Stimulated activated CD4-positive, alpha-beta T cell treated with anti-CD3 and anti-CD28 coated beads, Interleukin-15, amount 100 ng/mL, for 24 hours (primary cell): ENCODE data around the gene STK32B.

Experiments used
- DNase-seq: peaks from one replicate; pipeline ENCODE4 v3.0.0-alpha.2; 2020

Gene STK32B

DNA sequence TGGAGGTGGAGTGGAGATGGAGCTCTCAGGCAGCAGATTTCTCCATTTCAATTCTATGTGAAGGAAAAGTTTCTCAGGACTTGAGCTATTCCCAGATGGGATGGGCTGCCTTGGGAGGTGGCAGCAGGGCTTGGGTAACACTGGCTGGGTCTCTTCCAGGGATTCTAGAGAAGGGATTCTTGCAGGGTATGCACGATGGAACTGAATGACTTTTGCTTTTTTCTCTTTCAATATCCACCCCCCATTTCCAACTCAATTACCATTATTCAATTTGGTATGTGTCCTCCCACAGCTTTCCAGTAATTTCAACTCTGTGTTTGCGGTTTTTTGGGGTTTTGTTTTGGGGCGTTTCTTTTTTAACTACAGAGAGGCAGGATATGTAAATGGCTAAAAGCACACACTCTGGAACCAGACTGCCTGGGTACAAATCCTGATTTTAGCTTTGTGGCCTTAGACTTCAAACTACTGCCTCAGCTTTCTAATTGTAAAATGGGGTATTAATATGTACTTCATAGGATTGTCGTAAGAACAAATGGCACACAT lies 428.3 kb downstream of the STK32B start:
- no peak for DNase-seq

DNA sequence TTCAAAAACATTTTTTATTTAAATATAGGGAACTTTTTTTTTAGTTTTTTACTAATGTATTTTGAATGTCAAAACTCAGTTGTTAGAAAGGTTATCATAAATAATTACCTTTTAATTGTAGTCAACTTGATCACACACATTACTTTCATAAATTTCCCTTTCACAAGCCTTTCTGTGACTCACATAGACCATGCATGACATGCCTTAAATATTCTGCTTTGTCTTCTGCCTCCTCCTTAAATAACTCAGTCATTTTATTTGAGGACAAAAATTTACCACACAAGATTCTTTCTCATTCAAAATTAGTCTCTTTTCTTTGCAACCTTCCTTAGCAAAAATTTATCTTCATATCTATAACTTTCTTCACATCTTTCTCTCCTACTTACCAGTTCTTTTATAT lies 437.1 kb downstream of the STK32B start:
- DNase-seq = no peak

DNA sequence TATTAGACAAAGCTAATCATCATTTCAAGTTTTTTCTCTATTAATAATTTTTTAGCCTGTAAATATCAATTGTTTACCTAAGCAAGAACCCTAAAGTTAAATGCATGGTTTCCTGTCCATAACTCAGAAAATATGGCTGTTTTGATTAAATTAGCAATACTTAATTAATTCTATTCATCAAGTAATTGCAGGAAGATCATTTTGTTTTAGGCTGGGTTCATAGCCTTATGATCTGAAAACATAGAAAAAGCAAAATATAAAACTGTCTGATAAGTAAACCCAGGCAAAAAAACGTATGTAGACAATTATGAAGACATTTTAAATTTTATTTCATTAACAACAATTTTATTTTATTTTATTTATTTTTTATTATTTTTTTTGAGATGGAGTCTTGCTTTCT lies 438.0 kb downstream of the STK32B start:
- no peak for DNase-seq

DNA sequence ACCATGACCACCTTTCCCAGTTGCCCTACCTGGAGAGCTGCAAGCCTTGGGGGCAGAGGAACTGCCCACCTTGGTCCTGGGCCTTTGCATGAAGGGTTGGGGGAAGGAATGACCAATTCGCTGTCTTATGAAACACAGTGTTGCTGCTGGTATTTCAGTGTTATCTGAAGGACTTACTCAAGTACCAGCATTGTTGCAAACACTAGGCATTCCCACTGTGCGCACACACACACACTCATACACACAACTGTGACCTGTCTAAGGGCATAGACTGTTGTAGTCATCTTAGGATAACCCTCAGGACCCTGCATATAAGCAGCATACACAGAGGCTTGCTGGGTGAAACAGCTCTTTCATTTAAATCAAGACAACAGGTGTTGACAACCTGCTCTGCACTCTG lies 446.2 kb downstream of the STK32B start:
- no peak for DNase-seq

DNA sequence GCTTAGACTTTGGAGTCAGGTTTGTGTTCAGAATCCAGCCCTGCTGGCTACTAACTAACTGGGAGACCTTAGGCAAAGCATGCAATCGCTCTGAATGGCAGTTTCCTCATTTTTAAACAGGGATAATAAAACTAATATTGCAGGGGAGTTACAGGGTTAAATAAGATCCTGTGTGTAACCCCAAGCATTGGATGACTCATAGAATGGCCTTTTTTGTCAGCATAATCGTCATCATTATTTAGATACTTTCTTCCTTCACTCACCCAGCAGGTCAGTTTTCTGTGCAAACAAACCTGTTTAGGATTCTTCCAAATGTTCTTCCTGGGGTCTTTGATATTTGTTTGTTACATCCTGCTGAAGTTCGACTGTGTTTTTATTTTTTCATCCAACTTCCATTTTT lies 448.9 kb downstream of the STK32B start:
- no peak for DNase-seq

DNA sequence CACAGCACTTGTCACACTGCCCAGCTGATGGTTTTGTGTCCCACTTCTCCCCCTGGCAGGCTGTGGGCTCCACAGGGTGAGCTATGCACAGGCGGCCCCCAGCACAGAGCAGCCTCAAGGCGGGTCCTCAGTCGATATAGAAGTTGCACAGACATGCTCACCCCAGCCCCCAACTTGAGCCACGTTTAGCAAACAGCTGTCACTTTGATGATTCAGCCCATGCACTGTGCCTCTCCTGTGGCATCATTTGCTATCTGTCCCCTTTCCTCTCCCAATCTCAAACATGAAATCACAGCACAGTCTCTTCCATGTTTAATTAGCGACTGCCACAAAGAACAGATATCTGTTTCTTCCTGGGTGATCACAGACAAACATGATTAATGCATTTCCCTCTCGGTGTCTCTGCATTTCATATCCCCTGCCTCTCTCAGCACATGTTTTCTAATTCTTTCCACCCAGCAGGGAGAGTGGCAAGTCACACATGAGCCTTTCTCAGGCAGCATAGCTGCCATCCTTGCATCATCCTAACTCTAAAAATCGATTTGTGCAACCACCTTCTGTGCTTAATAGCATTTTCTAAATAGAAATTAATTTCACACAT lies 452.2 kb downstream of the STK32B start:
- no peak for DNase-seq

DNA sequence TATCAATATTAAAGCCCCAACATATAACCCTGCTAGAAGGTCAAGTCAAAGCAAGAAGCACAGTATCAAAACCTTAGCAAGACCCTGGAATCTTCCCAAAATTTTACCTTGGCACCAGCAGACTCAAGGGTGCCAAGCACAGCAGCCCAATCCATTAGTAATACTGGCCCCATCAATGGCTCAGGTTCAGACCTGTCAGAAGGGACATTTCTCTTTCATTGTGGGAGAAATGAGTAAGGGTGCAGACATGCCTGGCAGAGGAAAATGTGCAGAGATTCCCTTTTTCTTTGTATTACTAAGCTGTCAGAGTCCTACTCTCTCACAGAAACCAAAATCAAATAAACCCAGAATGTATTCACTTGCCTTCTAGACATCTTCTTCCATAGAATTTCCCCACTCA lies 453.2 kb downstream of the STK32B start:
- no peak for DNase-seq

DNA sequence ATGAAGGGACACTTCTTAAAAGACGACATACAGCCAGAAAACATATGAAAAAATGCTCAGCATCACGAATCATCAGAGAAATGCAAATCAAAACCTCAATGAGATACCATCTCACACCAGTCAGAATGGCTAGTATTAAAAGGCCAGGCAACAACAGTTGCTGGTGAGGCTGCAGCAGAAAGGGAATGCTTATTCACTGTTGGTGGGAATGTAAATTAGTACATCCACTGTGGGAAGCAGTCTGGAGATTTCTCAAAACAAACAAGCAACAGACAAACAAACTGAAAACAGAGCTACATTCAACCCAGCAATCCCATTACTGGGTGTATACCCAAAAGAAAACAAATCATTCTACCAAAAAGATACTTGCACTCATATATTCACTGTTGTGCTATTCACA lies 459.2 kb downstream of the STK32B start:
- DNase-seq = no peak

DNA sequence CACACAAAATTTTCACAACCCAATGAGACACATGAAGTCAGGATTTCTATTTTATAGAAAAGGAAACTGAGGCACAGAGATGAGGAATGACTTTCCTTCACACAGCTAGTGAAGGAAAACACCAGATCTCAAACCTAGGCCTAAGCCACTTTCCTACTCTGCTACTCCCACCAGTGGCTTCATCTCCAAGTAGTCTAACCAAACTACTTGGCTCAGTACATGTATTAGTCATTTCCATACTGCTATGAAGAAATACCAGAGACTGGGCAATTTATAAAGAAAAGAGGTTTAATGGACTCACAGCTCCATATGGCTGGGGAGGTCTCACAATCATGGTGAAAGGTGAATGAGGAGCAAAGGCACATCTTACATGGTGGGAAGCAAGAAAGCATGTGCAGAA lies 460.5 kb downstream of the STK32B start:
- DNase-seq = no peak

DNA sequence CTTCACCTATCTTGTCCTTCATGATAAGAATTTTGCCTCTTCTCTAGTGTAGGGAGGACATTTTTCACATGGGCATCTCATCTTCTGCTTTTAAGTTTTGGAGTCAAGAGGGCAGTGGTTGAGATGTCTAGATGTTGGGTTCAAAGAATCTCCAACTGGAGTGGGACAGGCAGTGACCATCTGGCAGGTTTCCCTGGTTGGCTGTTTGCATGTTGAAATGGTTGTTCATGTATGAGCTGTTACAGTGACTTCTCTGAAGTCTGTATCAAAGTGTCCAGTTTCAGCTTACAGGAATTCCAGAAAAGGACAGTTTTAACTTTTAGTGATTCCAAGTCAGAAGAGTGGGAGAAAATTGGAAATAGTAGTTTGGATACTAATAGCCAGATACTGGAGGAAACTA lies 464.4 kb downstream of the STK32B start:
- no peak for DNase-seq

DNA sequence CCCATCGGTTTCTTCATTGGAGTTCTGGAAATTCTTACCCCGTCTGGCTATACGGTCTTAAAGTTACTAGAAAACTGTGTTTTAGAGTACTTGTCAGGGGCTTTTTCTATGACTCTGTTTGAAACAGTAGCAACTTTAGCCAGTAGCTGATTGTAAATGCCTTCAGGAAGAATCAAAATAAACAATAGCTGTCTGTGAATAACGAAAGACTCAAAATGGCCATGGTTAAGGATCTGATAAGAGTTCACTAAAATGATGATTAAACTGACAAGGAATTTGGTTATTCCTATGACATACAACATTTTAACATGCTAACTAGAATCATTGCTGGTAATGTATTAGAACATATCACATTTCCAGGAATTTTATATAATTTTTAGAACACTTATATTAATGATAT lies 466.1 kb downstream of the STK32B start:
- DNase-seq = no peak

DNA sequence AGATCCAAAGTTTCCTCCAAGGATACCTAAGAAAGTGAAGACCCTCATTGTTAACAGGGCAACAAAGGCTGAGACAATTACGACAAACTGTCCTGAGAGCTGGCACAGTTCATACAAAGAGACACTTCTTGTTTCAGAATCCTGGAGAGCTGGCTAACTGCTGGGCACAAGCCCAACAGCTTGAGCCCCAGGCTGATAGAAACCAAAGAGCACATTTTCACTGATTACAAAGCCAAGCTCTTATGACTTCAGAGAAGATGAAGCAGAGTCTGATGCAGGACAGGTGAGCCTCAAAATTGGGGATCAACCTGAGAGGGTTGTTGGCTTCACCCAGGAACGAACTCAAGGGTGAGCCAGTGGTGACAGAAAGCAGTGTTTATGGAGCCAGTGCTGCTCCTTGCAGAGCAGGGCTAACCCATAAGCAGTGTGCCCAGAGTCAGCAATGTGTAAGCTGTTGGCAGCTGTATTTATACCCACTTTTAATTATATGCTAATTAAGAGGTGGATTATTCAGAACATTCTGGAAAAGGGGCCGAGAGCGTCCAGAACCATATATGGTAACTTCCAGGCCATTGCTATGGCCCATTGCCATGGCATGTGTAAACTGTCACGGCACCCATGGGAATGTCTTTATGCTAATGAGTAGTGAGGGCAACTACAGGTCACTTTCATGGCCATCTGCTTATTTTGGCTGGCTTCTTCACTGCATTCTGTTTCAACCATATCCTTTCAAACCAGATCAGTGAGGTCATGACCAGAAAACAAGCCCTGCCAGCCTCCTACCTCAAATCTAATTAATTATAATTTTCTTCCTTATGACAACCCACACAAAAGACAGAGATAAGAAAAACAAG lies 473.4 kb downstream of the STK32B start:
- DNase-seq = no peak

DNA sequence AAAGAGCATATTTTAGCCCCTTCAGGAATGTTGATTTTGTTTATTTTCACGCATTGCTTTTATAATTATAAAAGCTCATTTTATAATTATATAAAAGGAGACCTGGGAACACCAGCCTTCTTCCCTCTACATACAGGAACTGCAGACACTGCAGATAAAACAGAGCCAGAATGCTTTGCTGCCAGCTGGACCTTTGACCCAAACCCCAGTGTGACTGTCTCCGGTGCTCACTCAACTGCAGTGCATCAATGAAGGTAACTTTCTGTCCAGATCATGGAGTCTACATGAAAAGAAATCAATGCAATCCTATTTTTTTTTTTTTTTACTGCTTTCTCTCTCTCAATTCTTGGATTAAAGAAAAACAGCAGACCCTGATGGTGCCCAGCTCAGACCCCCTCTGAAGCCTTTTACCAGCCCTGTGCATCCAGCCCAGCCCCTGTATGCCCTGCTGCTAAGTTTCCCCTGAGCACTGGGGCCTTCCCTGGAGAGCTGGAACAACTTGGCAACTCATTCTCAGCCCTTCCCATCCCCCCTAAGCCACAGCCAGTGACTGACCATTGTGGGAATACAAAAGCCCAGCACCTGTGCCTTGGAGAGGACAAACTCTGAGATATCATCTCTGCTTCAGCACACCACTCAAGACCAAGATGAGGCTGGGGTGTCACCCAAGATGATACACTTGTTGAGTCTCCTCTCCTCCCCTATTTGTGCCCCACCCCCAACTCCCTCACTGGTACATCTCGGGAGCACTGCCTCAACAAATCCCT lies 475.0 kb downstream of the STK32B start:
- DNase-seq = no peak

DNA sequence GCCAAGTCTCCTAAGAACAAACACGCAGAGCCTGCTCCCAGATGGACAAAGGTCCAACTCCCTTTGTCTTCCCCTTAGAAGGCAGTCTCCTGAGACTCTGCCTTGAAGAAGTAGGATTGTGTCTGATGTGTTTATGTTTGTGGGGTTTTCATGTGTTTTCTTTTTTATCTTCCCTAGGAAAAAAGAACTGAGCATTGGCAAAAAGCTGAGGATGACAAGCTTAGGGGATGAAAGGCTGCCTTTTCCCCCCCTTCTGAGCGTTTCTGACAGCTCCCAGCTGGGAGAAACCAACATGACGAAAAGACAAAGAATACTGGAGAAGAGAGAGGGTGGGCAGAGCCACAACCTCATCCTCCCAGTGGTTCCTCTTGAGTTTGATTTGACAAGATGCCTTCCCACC lies 475.9 kb downstream of the STK32B start:
- DNase-seq = no peak

DNA sequence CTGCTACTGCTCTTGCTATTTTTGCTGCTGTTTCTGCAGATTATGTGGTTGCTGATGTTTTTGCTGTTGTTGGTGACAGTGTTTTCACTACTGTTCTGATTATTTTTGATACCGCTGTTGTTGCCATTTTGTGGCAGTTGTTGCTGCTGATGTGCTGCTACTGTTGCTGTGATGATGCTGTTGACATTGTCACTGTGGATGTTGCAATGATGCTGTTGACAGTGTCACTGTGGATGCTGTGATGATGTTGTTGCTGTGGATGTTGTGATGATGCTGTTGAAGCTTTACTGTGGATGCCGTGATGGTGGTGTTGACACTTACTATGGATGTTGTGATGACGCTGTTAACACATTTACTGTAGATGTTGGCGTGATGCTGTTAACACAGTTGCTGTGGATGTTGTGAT lies 476.8 kb downstream of the STK32B start:
- DNase-seq = no peak

DNA sequence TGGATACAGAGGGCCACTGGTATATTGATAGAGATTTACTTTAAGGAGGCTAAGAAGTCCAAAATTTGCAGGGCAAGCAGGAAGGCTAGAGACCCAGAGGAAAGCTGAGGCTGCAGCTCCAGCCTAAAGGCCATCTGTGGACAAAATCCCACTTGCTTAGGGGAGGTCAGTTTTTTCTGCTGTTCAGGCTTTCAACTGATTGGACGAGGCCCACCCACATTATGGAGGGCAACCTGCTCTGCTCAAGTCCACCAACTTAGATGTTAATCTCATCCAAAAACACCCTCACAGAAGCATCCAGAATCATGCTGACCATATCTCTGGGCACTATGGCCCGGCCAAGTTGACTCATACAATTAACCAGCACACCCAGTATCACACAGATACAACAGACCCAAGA lies 480.8 kb downstream of the STK32B start:
- DNase-seq = no peak

DNA sequence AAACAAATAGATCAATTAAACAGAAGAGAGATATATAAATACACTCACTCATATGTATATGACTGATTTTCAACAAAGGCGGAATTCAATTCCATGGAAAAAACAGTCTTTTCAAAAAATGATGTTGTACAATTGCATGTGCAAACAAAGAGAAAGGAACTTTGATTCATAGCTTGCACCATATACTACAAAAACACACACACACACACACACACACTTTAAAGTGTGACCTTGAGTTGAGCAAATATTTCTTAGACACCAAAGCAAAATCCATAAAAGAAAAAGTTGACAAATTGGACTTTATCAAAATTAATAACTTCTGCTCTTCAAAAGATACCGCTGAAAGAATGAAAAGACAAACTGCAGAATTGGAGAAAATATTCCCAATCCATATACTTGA lies 488.3 kb downstream of the STK32B start:
- no peak for DNase-seq

DNA sequence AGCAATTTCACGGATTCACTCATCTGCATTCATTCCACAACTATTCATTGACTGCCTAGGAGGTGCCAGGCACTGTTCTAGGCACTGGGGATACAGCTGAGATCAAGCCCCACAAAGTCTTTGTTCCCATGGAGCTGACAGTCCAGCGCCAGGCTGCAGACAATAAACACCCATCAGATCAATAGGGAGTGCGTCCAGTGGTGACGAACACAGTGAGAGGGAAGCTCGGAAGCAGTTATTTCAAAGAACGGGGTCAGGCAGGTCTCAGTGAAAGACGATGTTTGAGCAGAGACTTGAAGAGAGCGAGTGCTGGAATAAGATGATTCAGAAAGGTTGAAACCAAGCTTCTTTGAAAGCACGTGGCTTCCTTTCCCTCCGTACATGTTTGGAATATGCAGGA lies 489.9 kb downstream of the STK32B start:
- DNase-seq = no peak

DNA sequence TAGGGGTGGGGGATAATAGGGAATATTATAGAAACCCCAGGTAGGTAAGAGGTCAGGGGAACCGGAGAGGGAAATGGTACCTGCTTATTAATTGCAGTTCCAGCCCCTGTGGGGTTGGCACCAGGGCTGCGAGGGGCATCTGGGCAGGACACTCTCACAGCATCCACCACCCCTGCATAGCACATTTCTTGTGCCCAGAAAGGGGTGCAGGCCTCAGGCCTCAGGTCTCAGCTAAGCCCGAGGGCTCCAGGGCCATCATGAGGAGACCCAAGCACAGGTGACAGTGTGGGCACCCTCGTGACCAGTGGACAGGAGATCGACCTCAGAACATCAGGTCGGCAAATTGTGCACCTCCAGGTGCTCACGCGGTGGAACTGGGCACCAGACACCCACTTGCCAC lies 492.4 kb downstream of the STK32B start:
- no peak for DNase-seq

DNA sequence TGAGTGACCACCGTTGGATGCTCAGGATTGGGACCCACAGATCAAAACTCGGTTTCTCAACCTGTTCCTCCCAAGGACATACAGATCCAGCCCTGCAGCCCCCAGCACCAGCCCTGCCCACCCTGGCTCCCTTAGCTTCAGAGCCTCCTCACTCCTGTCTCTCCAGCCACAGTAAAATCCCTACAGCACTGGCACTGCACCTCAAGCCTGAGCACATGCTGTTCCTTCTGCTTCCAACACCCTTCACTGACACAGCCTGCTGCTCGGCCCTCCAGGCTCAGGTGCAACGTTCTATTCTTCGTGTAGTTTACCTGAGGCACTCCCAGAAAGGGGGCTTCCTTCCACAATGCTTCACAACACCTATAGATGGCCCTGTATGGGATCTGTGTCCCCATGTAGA lies 493.5 kb downstream of the STK32B start:
- DNase-seq = no peak

DNA sequence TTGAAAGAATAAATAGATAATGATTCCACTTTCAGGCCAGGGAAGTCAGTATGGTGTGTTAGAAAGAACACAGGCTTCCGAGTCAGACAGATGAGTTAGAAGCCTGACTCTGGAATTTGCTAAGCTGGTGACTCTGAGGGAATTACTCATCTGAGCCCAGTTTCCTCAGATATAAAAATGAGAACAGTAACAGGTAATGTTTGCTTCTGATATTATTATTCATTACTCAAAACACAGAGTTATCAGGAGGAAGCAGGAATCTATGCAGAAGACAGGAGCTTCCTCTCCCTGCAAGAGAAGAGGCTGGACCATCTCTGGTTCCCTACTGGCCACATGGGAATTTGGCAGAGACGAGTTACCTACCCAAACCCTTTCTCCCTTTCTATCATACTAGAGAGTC lies 494.0 kb downstream of the STK32B start:
- DNase-seq = no peak

DNA sequence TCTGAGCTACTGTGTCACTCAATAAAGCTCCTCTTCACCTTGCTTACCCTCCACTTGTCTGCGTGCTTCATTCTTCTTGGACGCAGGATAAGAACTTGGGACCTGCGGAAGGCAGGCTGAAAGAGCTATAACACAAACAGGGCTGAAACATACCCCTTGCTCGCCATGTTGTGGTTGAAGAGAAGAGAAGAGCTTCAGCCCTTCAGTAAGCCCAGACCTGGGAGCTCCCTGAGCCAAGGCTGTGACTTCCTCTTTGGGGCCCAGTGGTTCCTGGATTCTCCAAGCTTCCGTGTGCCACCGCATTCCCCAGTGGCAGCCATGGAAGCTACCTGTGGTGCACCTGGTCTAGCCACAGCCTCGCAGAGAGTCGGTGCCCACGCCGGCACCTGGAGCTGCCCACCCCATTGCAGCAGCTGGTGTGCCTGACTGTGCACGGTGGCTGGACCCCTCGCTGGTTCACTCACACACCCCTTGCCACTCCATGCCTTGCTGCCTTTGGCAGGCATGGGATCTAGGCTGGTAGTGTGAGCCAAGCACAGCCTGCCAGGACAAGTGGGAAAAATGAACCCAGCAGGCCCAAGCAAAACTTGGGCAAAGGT lies 496.5 kb downstream of the STK32B start:
- no peak for DNase-seq
